ENCODE data around the gene PPP2R3A. TPM values are rescaled to one million over a fixed set of nuclear protein-coding genes. Genes with fewer than 3 reads are reported as not detected.

Gene PPP2R3A
- total RNA-seq, 1 experiment from 2014 or later: 16.5 TPM

GRCh38 chr3:136192831-136193230, 227.3 kb downstream of the PPP2R3A start:
- Histone ChIP-seq H3K36me3 (no peaks in the 10 kb centered on the region), H3K4me1 (no peaks in the 10 kb centered on the region), H3K9me3 (replicated peaks) (no peaks in the 10 kb centered on the region), H3K27me3 (no peaks in the 10 kb centered on the region), H3K27ac (no peak overlapping the region), H3K4me3 (peak overlapping the region; percentile 95)
- DNase-seq: no peak

- peak in 1 of 2 experiments; percentile 34 for DNase-seq
- Histone ChIP-seq H3K27ac (no peak overlapping the region; the same call in 1 of the 2 replicates), H3K4me3 (peak overlapping the region; percentile 95), H3K36me3 (no peaks in the 10 kb centered on the region), H3K4me1 (no peaks in the 10 kb centered on the region), H3K9me3 (replicated peaks) (no peaks in the 10 kb centered on the region), H3K27me3 (no peaks in the 10 kb centered on the region)
Observed at GRCh38 chr3:136193278-136194054, 227.9 kb downstream of the PPP2R3A start.

- Histone ChIP-seq H3K27me3 (no peaks in the 10 kb centered on the region), H3K4me1 (no peaks in the 10 kb centered on the region), H3K9me3 (replicated peaks) (no peaks in the 10 kb centered on the region), H3K27ac (peak overlapping the region; percentile 97), H3K36me3 (no peaks in the 10 kb centered on the region), H3K4me3 (peak overlapping the region; percentile 95)
- DNase-seq: peak; percentile 50 to 68
Observed at GRCh38 chr3:136194409-136195257, 229.1 kb downstream of the PPP2R3A start.

GRCh38 chr3:136195258-136196063, 229.9 kb downstream of the PPP2R3A start:
- Histone ChIP-seq H3K27ac (peak overlapping the region; percentile 97), H3K36me3 (no peaks in the 10 kb centered on the region), H3K9me3 (replicated peaks) (no peaks in the 10 kb centered on the region), H3K4me3 (peak overlapping the region; percentile 95), H3K27me3 (no peaks in the 10 kb centered on the region), H3K4me1 (no peaks in the 10 kb centered on the region)
- DNase-seq: peak; percentile 60 to 84

GRCh38 chr3:136196064-136196400, 230.5 kb downstream of the PPP2R3A start, which contains the start of gene MSL2:
Gene MSL2, minus strand, starts transcription at chr3:136196335. Its CDS starts 1,222 bp downstream, at chr3:136195113.
- no peaks in the 10 kb centered on the region for H3K4me1 ChIP-seq
- peak in 1 of 2 experiments; percentile 82 for DNase-seq
- H3K27ac ChIP-seq: peak within 1 kb of the TSS; percentile 97
- H3K27me3 ChIP-seq: no peaks in the 10 kb centered on the region
- H3K9me3 ChIP-seq (replicated peaks): no peaks in the 10 kb centered on the region
- H3K4me3 ChIP-seq: peak within 1 kb of the TSS; percentile 95
- H3K36me3 ChIP-seq: no peaks in the 10 kb centered on the region

GRCh38 chr3:136196401-136197158, 231.1 kb downstream of the PPP2R3A start:
- peak; percentile 100 for DNase-seq
- H3K27me3 ChIP-seq: no peaks in the 10 kb centered on the region
- peak overlapping the region; percentile 95 for H3K4me3 ChIP-seq
- no peaks in the 10 kb centered on the region for H3K9me3 ChIP-seq (replicated peaks)
- peak overlapping the region; percentile 97 for H3K27ac ChIP-seq
- H3K36me3 ChIP-seq: no peaks in the 10 kb centered on the region
- no peaks in the 10 kb centered on the region for H3K4me1 ChIP-seq

- H3K4me1 ChIP-seq: no peaks in the 10 kb centered on the region
- peak overlapping the region; percentile 95 for H3K4me3 ChIP-seq
- no peak for DNase-seq
Observed at GRCh38 chr3:136197159-136197793, 231.7 kb downstream of the PPP2R3A start.

More at GRCh38 chr3:136197159-136197793, 231.7 kb downstream of the PPP2R3A start:
- peak overlapping the region; percentile 97 for H3K27ac ChIP-seq
- no peaks in the 10 kb centered on the region for H3K27me3 ChIP-seq
- H3K36me3 ChIP-seq: no peaks in the 10 kb centered on the region
- no peaks in the 10 kb centered on the region for H3K9me3 ChIP-seq (replicated peaks)

Other genes starting within 250 kb of the PPP2R3A start
- 23.5 and 26.2 TPM in 2 replicates for gene MSL2, start 230.6 kb downstream of the PPP2R3A start, total RNA-seq (2014; rRNA removed; shearing (Covaris generic))

Data from SJCRH30 (cell line).